Measurements from ENCODE around the gene ISG15. TPM values are rescaled to one million over a fixed set of nuclear protein-coding genes. Genes with fewer than 3 reads are reported as not detected.

The ISG15 gene
- total and polyA plus RNA-seq, 9 of the 15 experiments (the other 6 are each of a cell fraction or from before 2014, with no cell fraction given), result 0.40 to 58.3 (median 12.2) TPM

DNA sequence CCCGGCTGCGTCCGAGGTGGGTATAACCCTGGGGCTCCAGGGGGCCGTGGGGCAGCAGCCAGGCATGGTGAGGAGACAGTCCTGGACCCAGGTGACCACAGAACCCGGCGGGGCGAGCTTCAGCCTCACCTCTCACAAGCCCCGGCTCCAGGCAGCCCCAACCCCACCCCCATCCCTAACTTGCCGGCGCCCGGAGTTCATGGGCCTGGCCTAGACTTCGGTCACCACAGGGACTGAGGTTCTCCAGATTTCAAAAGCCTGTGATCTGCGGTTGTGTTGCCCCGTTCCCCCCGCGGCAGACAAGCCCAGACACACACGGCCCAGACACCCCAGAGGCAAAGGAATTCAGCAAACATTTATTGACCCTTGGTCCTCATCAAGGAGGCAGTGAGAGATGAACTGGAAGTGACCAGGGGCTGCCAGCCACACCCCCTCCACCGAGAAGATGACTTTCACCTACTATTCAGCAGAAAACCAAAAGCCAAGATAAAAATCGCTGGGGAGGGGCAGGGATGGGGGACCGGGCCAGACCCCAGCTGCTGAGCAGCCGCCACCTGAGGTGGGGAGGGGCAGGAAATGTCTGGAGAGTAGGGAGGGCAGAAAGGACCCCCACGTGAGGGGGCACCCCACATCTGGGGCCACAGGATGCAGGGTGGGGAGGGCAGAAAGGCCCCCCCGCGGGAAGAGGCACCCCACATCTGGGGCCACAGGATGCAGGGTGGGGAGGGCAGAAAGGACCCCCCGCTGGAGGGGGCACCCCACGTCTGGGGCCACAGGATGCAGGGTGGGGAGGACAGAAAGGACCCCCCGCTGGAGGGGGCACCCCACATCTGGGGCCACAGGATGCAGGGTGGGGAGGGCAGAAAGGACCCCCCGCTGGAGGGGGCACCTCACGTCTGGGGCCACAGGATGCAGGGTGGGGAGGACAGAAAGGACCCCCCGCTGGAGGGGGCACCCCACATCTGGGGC, 17.3 kb upstream of the ISG15 start (continued):
- TF ChIP-seq, protein P1, sequence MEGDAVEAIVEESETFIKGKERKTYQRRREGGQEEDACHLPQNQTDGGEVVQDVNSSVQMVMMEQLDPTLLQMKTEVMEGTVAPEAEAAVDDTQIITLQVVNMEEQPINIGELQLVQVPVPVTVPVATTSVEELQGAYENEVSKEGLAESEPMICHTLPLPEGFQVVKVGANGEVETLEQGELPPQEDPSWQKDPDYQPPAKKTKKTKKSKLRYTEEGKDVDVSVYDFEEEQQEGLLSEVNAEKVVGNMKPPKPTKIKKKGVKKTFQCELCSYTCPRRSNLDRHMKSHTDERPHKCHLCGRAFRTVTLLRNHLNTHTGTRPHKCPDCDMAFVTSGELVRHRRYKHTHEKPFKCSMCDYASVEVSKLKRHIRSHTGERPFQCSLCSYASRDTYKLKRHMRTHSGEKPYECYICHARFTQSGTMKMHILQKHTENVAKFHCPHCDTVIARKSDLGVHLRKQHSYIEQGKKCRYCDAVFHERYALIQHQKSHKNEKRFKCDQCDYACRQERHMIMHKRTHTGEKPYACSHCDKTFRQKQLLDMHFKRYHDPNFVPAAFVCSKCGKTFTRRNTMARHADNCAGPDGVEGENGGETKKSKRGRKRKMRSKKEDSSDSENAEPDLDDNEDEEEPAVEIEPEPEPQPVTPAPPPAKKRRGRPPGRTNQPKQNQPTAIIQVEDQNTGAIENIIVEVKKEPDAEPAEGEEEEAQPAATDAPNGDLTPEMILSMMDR (IDR thresholded peaks at IDR 0.05 in 2 of 3, conservative IDR thresholded peaks at IDR 0.05 in 1 of 3; ENCODE audit: insufficient read depth in 2 of 3, low read depth in 1 of 3, low read length in 3 of 3), result no peak
- TF ChIP-seq ZBTB7A (IDR thresholded peaks at IDR 0.05; ENCODE audit: borderline replicate concordance, control insufficient read depth, low read depth, low read length), result 0 out of 2 replicates have a peak, but pooled peaks have one; percentile 35
- no peak for TF ChIP-seq ZNF507 (tag; conservative IDR thresholded peaks at IDR 0.05)
- TF ChIP-seq TAF9B (IDR thresholded peaks at IDR 0.05; ENCODE audit: partially characterized antibody), result no peak
- TF ChIP-seq, protein P2, sequence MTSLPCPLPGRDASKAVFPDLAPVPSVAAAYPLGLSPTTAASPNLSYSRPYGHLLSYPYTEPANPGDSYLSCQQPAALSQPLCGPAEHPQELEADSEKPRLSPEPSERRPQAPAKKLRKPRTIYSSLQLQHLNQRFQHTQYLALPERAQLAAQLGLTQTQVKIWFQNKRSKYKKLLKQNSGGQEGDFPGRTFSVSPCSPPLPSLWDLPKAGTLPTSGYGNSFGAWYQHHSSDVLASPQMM (CRISPR knock-in tag; IDR thresholded peaks at IDR 0.05), result no peak
- no peak for TF ChIP-seq HMGN3 (IDR thresholded peaks at IDR 0.05; ENCODE audit: borderline replicate concordance, extremely low read depth, insufficient read length, low read depth, low read length)
- no peak for TF ChIP-seq BRF1 (IDR thresholded peaks at IDR 0.05; ENCODE audit: borderline replicate concordance, extremely low read depth, insufficient read length)
- TF ChIP-seq RBM34 (IDR thresholded peaks at IDR 0.05; ENCODE audit: borderline replicate concordance, insufficient read depth, low read length), result no peak
- no peak for TF ChIP-seq HIVEP1 (CRISPR knock-in tag; IDR thresholded peaks at IDR 0.05)
- TF ChIP-seq NFE2 (IDR thresholded peaks at IDR 0.05; ENCODE audit: low read depth), result no peak
- no peak for TF ChIP-seq HNRNPH1 (optimal IDR thresholded peaks at IDR 0.05; ENCODE audit: low read depth, low read length)
- TF ChIP-seq, protein P3, sequence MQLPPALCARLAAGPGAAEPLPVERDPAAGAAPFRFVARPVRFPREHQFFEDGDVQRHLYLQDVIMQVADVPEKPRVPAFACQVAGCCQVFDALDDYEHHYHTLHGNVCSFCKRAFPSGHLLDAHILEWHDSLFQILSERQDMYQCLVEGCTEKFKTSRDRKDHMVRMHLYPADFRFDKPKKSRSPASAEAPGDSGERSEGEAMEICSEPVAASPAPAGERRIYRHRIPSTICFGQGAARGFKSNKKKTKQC (CRISPR knock-in tag; IDR thresholded peaks at IDR 0.05), result no peak
